HCT116 (cell line): ENCODE measurements around the gene BAX. TPM values are rescaled to one million over a fixed set of nuclear protein-coding genes. Genes with fewer than 3 reads are reported as not detected.

Source experiments
- ATAC-seq: fragments of 200-7000 bp; cut with Tn5 transposase; 2 replicates; pipeline ENCODE4 v1.9.1; 2020; ENCODE audit warnings: mild to moderate bottlenecking, moderate library complexity
- BruUV-seq: library from RNA; stranded (reverse); fragments of 400-500 nt; replicated peaks from 2 replicates; lab custom pipeline; 2021; lab: Mats Ljungman, UMichigan
- CTCF ChIA-PET: fragments of 300-600 bp; sonication (Branson Sonifier 250); formaldehyde crosslinking; loops from one replicate; lab custom pipeline; 2021; ENCODE audit warnings: antibody characterized with exemption; lab: Charles Lee
- POLR2A ChIA-PET: fragments of 300-600, 350-600 bp; sonication (Branson Sonifier 250); formaldehyde crosslinking; loops from one replicate; lab custom pipeline; 2021; ENCODE audit warnings: antibody characterized with exemption; lab: Charles Lee
- RAD21 ChIA-PET, 2 experiments: fragments of 300-600 bp; sonication (Branson Sonifier 250); formaldehyde crosslinking; loops; one replicate each; lab custom pipeline; 2023; ENCODE audit warnings: low total read pairs in 2 of 2; ENCODE audit not compliant: uncharacterized antibody in 2 of 2, unreplicated experiment in 2 of 2, low non-redundant PET in 1 of 2; lab: Charles Lee
- DNase-seq: peaks from one replicate; pipeline ENCODE4 v3.0.0-alpha.2; 2010; ENCODE audit warnings: low read depth, low spot score
- H2AFZ ChIP-seq: fragments of 200-600 bp; shearing (Covaris generic), sonication (generic); 2 replicates; pipeline ENCODE4 v1.6.1; 2017; ENCODE audit warnings: low read depth, mixed run types, mixed read lengths, antibody characterized with exemption, low read length; ENCODE audit not compliant: poor library complexity, severe bottlenecking
- H3K27ac ChIP-seq: 2 replicates; pipeline ENCODE4 v1.5.1; 2012; ENCODE audit warnings: low read depth, low read length
- H3K27me3 ChIP-seq: fragments of 200-600 bp; sonication (generic); 2 replicates; pipeline ENCODE4 v1.6.1; 2016; ENCODE audit warnings: mixed run types, low read length, mixed read lengths; ENCODE audit not compliant: insufficient read depth
- H3K36me3 ChIP-seq, 2 experiments: fragments of 200-500 bp in 1 of 2; fragments of 200-600 bp in 1 of 2; sonication (Bioruptor generic) in 1 of 2; sonication (generic) in 1 of 2; 2 replicates each; pipeline versions ENCODE4 v1.5.1 to v1.6.1; 2014 to 2016; ENCODE audit warnings: low read length in 2 of 2, inconsistent platforms in 1 of 2, mixed read lengths in 1 of 2, mixed run types in 1 of 2; ENCODE audit not compliant: insufficient read depth in 2 of 2, control insufficient read depth in 1 of 2
- H3K4me1 ChIP-seq, 2 experiments: fragments of 200-600 bp in 1 of 2; sonication (generic) in 1 of 2; 2 replicates each; pipeline versions ENCODE4 v1.5.1 to v1.6.1; 2012 to 2017; ENCODE audit warnings: low read length in 2 of 2, inconsistent platforms in 1 of 2, mild to moderate bottlenecking in 1 of 2, mixed read lengths in 1 of 2, mixed run types in 1 of 2, moderate library complexity in 1 of 2; ENCODE audit not compliant: insufficient read depth in 2 of 2, control insufficient read depth in 1 of 2
- H3K4me2 ChIP-seq: fragments of 200-600 bp; sonication (generic); 2 replicates; pipeline ENCODE4 v1.6.1; 2017; ENCODE audit warnings: mixed run types, low read length, mixed read lengths
- H3K4me3 ChIP-seq, 2 experiments: fragments of 200-600 bp in 1 of 2; sonication (generic) in 1 of 2; replicated peaks in 1 of 2; 2 replicates each; pipeline ENCODE4 v1.5.1; 2011 to 2016; ENCODE audit warnings: low read length in 2 of 2, control low read depth in 1 of 2, low read depth in 1 of 2, mild to moderate bottlenecking in 1 of 2, mixed read lengths in 1 of 2, mixed run types in 1 of 2
- H3K79me2 ChIP-seq: fragments of 200-600 bp; sonication (generic); 2 replicates; pipeline ENCODE4 v1.6.1; 2017; ENCODE audit warnings: mild to moderate bottlenecking, mixed run types, low read length, moderate library complexity, mixed read lengths; ENCODE audit not compliant: insufficient read depth
- H3K9ac ChIP-seq: fragments of 200-600 bp; sonication (generic); 2 replicates; pipeline ENCODE4 v1.6.1; 2016; ENCODE audit warnings: low read length, mixed read lengths
- H3K9me2 ChIP-seq: fragments of 200-600 bp; sonication (generic), shearing (Covaris generic); 2 replicates; pipeline ENCODE4 v1.6.1; 2017; ENCODE audit warnings: mixed run types, mild to moderate bottlenecking, moderate library complexity; ENCODE audit not compliant: insufficient read depth
- H3K9me3 ChIP-seq, 2 experiments: fragments of 200-500 bp in 1 of 2; fragments of 200-600 bp in 1 of 2; sonication (Bioruptor generic) in 1 of 2; sonication (generic) in 1 of 2; 2 replicates each; pipeline ENCODE4 v1.6.1; 2014 to 2017; ENCODE audit warnings: low read length in 2 of 2, mixed read lengths in 2 of 2, inconsistent platforms in 1 of 2, low read depth in 1 of 2, mild to moderate bottlenecking in 1 of 2, mixed run types in 1 of 2, moderate library complexity in 1 of 2; ENCODE audit not compliant: control insufficient read depth in 1 of 2, insufficient read depth in 1 of 2
- H4K20me1 ChIP-seq: fragments of 200-600 bp; sonication (generic), shearing (Covaris generic); 2 replicates; pipeline ENCODE4 v1.6.1; 2017; ENCODE audit warnings: mixed run types, mild to moderate bottlenecking, moderate library complexity; ENCODE audit not compliant: insufficient read depth
- ATF3 ChIP-seq: IDR thresholded peaks from 2 replicates; pipeline ENCODE4 v1.6.1; 2012
- CBX3 ChIP-seq: IDR thresholded peaks from 2 replicates; pipeline ENCODE4 v1.6.1; 2012; ENCODE audit warnings: low read depth
- CEBPB ChIP-seq: IDR thresholded peaks from 2 replicates; pipeline ENCODE4 v1.6.1; 2012; ENCODE audit warnings: low read depth
- EZH2phosphoT487 ChIP-seq: fragments of 200-600 bp; IDR thresholded peaks from 2 replicates; pipeline ENCODE4 v1.6.1; 2018; ENCODE audit warnings: antibody characterized with exemption, borderline replicate concordance
- FOSL1 ChIP-seq: IDR thresholded peaks from 2 replicates; pipeline ENCODE4 v1.6.1; 2012; ENCODE audit warnings: low read depth
- SRF ChIP-seq: IDR thresholded peaks from 2 replicates; pipeline ENCODE4 v1.6.1; 2012; ENCODE audit warnings: low read depth
- TCF7L2 ChIP-seq: IDR thresholded peaks from 2 replicates; pipeline ENCODE4 v1.7.0; 2011; ENCODE audit warnings: borderline replicate concordance, inconsistent platforms; ENCODE audit not compliant: insufficient read depth, insufficient read length; ENCODE audit errors: extremely low read depth
- YY1 ChIP-seq: IDR thresholded peaks from 2 replicates; pipeline ENCODE4 v1.6.1; 2011; ENCODE audit warnings: low read length, low read depth, moderate library complexity, mild to moderate bottlenecking; ENCODE audit not compliant: insufficient replicate concordance; ENCODE audit errors: extremely low read depth
- ZBTB33 ChIP-seq: IDR thresholded peaks from 2 replicates; pipeline ENCODE4 v1.6.1; 2011; ENCODE audit warnings: mild to moderate bottlenecking, low read length, moderate library complexity; ENCODE audit not compliant: insufficient replicate concordance; ENCODE audit errors: extremely low read depth
- ZNF274 ChIP-seq: fragments of 200-500 bp; sonication (Bioruptor generic); IDR thresholded peaks from 2 replicates; pipeline ENCODE4 v1.6.1; 2014; ENCODE audit warnings: mild to moderate bottlenecking, low read depth, low read length, inconsistent platforms
- intact Hi-C: fragments of 100-400 bp; cut with micrococcal nuclease; formaldehyde crosslinking; loops from 2 replicates; pipeline ENCODE4 v1.10.0; 2022
- total RNA-seq: library from RNA; stranded (reverse); gene quantifications from one replicate; pipeline ENCODE4 v1.2.1, GENCODE V29; 2021; ENCODE audit not compliant: unreplicated experiment
- TF ChIP-seq, protein P1 (sequence below): IDR thresholded peaks from 2 replicates; pipeline ENCODE4 v1.6.1; 2012
- TF ChIP-seq, protein P2 (sequence below), 3 experiments: fragments of 200-600 bp in 1 of 3; sonication (generic) in 1 of 3; IDR thresholded peaks in 2 of 3; conservative IDR thresholded peaks in 1 of 3; 2 replicates each; pipeline ENCODE4 v1.5.1; 2012 to 2017; ENCODE audit warnings: low read depth in 2 of 3, low read length in 2 of 3, antibody characterized with exemption in 1 of 3, borderline replicate concordance in 1 of 3, control low read depth in 1 of 3, mild to moderate bottlenecking in 1 of 3, mixed read lengths in 1 of 3, mixed run types in 1 of 3, moderate library complexity in 1 of 3; ENCODE audit not compliant: insufficient read depth in 1 of 3
- TF ChIP-seq, protein P3 (sequence below): IDR thresholded peaks from 2 replicates; pipeline ENCODE4 v1.6.1; 2012; ENCODE audit warnings: low read depth

Gene BAX
- total RNA-seq, 1 experiment from 2014 or later: 96.4 TPM

GRCh38 chr19:48988286-48988685 is 33.6 kb downstream of the BAX start:
- H3K27ac ChIP-seq: no peak overlapping the region
- no peak for TF ChIP-seq TCF7L2
- no peak for TF ChIP-seq SRF
- TF ChIP-seq, protein P1, sequence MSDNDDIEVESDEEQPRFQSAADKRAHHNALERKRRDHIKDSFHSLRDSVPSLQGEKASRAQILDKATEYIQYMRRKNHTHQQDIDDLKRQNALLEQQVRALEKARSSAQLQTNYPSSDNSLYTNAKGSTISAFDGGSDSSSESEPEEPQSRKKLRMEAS: no peak
- TF ChIP-seq, protein P2, sequence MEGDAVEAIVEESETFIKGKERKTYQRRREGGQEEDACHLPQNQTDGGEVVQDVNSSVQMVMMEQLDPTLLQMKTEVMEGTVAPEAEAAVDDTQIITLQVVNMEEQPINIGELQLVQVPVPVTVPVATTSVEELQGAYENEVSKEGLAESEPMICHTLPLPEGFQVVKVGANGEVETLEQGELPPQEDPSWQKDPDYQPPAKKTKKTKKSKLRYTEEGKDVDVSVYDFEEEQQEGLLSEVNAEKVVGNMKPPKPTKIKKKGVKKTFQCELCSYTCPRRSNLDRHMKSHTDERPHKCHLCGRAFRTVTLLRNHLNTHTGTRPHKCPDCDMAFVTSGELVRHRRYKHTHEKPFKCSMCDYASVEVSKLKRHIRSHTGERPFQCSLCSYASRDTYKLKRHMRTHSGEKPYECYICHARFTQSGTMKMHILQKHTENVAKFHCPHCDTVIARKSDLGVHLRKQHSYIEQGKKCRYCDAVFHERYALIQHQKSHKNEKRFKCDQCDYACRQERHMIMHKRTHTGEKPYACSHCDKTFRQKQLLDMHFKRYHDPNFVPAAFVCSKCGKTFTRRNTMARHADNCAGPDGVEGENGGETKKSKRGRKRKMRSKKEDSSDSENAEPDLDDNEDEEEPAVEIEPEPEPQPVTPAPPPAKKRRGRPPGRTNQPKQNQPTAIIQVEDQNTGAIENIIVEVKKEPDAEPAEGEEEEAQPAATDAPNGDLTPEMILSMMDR (IDR thresholded peaks at IDR 0.05 in 2 of 3, conservative IDR thresholded peaks at IDR 0.05 in 1 of 3; ENCODE audit: borderline replicate concordance in 1 of 3, insufficient read depth in 1 of 3, low read depth in 2 of 3, low read length in 2 of 3): no peak
- no peak for TF ChIP-seq ZNF274
- TF ChIP-seq YY1: no peak
- no peak for TF ChIP-seq FOSL1
- TF ChIP-seq EZH2phosphoT487: no peak
- TF ChIP-seq ZBTB33: no peak
- TF ChIP-seq CBX3: no peak
- TF ChIP-seq ATF3: no peak
- TF ChIP-seq, protein P3, sequence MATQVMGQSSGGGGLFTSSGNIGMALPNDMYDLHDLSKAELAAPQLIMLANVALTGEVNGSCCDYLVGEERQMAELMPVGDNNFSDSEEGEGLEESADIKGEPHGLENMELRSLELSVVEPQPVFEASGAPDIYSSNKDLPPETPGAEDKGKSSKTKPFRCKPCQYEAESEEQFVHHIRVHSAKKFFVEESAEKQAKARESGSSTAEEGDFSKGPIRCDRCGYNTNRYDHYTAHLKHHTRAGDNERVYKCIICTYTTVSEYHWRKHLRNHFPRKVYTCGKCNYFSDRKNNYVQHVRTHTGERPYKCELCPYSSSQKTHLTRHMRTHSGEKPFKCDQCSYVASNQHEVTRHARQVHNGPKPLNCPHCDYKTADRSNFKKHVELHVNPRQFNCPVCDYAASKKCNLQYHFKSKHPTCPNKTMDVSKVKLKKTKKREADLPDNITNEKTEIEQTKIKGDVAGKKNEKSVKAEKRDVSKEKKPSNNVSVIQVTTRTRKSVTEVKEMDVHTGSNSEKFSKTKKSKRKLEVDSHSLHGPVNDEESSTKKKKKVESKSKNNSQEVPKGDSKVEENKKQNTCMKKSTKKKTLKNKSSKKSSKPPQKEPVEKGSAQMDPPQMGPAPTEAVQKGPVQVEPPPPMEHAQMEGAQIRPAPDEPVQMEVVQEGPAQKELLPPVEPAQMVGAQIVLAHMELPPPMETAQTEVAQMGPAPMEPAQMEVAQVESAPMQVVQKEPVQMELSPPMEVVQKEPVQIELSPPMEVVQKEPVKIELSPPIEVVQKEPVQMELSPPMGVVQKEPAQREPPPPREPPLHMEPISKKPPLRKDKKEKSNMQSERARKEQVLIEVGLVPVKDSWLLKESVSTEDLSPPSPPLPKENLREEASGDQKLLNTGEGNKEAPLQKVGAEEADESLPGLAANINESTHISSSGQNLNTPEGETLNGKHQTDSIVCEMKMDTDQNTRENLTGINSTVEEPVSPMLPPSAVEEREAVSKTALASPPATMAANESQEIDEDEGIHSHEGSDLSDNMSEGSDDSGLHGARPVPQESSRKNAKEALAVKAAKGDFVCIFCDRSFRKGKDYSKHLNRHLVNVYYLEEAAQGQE: no peak
- no peak for TF ChIP-seq CEBPB
- TF ChIP-seq, all 23 proteins: peak for 0
- Histone ChIP-seq H3K4me2 (no peak overlapping the region), H3K4me3 (no peak overlapping the region), H3K27me3 (no peaks in the 10 kb centered on the region), H3K4me1 (peaks cover 6 to 11% of the 10 kb centered on the region in 2 experiments; a peak in 3 of 4 replicates), H3K36me3 (peaks cover 14 to 17% of the 10 kb centered on the region in 2 experiments; a peak in 2 of 4 replicates), H2AFZ (no peak overlapping the region), H3K9me3 (no peaks in the 10 kb centered on the region), H3K9me2 (no peaks in the 10 kb centered on the region), H3K79me2 (peaks cover 26% of the 10 kb centered on the region), H3K9ac (no peak overlapping the region), H4K20me1 (no peaks in the 10 kb centered on the region)
- ChIA-PET CTCF (interaction anchor here (1.6 kb wide), 1 partner anchor 9 kb away, joined by 3 read pairs; no protein-coding TSS in a partner anchor), RAD21 (no interaction called here), POLR2A (no interaction called here)
- BruUV-seq: no TSS peak
- DNase-seq (no peak), ATAC-seq (no peak)
- intact Hi-C loops: no loop called here
